Measurements from ENCODE around the gene FAM170B.

DNA sequence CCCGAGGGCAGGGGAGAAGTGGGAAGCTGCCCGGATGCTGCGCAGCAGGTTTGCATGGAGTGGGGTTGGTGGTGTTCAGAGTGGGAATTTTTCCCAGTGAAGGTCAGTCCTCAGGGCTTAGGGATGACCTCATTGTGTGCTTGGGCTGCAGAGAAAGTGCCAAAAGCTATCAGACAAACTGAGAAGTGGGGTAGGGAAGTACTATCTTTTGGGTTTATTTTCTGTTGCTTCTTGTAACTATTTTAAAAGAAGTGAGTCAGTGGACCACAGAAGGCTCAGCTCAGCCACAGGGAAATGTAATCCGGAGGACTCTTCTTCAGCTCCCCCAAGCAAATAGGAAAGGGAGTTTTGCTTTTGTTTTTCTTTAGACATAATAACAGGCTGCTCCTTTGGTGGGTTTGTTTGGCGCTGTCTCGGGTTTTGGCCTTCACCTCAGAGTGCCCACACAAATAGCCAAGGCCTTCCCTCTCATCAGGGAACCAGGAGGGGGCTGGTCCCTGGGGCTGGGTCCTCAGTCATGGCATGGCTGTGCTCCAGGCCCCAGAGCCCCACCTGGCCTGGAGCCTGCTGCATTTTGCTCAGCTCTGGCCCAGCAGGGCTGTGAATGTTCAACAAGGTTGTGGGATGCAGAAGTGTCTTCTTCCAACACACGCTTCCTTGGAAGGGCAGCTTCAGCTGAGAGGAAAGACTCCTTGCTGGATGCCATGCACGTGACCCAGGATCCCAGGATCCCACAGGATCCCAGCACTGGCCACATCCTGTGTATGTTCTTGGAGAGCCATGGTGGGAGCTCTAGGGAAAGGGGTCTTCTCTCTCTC is 5.4 kb upstream of the FAM170B start:
- TF ChIP-seq, protein P1, sequence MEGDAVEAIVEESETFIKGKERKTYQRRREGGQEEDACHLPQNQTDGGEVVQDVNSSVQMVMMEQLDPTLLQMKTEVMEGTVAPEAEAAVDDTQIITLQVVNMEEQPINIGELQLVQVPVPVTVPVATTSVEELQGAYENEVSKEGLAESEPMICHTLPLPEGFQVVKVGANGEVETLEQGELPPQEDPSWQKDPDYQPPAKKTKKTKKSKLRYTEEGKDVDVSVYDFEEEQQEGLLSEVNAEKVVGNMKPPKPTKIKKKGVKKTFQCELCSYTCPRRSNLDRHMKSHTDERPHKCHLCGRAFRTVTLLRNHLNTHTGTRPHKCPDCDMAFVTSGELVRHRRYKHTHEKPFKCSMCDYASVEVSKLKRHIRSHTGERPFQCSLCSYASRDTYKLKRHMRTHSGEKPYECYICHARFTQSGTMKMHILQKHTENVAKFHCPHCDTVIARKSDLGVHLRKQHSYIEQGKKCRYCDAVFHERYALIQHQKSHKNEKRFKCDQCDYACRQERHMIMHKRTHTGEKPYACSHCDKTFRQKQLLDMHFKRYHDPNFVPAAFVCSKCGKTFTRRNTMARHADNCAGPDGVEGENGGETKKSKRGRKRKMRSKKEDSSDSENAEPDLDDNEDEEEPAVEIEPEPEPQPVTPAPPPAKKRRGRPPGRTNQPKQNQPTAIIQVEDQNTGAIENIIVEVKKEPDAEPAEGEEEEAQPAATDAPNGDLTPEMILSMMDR (IDR thresholded peaks at IDR 0.05), result no peak
- TF ChIP-seq EZH2 (IDR thresholded peaks at IDR 0.05) (no peak), EZH2phosphoT487 (IDR thresholded peaks at IDR 0.05) (no peak)

Measured in neural progenitor cell (in vitro differentiated cells).